HK-2 (cell line): ENCODE measurements around the gene NAP1L5.

Experiments used
- DNase-seq: peaks from one replicate; pipeline ENCODE4 v3.0.0-alpha.2; 2018; ENCODE audit not compliant: unreplicated experiment

NAP1L5 gene, protein sequence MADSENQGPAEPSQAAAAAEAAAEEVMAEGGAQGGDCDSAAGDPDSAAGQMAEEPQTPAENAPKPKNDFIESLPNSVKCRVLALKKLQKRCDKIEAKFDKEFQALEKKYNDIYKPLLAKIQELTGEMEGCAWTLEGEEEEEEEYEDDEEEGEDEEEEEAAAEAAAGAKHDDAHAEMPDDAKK

DNA sequence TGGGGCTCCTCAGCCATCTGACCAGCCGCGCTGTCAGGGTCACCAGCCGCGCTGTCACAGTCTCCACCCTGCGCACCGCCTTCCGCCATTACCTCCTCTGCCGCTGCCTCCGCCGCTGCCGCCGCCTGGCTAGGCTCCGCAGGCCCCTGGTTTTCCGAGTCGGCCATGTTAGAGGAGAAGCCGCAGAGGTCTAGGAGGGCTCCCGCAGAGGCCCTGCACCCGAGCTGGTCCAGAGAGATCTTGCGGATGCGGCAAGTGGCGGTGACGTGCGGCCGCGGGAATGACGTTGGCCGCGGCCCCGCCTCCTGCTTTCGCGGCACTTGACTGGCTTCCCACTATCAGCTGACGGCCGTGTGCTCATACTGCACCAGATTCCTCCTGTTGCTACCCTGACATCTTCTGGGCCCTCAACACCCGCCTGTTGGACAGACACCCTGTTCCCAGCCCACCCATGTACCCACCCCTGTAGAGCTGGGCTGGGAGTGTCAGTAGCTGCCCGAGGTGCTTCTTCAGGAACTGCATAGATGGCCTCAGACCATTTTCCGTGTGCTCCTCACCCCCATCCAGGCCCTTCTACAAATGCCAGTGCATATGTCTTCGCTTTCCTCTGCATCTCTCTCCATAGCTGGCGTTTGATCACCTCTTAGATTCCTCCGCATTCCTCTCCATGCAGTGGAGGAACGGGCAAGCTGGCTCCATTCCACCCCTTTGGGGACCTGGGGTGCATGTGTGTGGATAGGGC, at the start of gene NAP1L5:
Gene NAP1L5 (minus strand): TSS at position 242 of the 742 bp plus-strand sequence. CDS start 75 bp downstream, at position 167.
- DNase-seq: peak; percentile 28

DNA sequence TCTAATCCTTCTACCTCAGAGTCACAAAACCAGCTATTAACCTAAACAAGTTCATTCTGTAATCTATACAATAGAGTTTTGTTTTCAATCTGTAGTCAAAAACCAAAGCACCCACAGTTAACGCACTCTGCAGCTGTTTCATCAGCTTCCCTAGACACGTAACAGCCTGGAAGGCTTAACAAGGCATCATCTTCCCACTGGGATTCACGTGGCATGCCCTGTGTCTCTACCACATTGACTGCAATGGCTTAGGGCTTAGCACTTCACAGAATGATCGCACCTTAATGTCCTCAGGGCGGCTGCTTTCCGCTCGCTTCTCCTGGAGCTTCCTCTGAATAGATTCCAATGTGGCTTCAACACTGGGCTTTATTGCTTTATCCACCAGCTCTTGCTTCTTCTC, 49.7 kb upstream of the NAP1L5 start:
- DNase-seq: no peak

DNA sequence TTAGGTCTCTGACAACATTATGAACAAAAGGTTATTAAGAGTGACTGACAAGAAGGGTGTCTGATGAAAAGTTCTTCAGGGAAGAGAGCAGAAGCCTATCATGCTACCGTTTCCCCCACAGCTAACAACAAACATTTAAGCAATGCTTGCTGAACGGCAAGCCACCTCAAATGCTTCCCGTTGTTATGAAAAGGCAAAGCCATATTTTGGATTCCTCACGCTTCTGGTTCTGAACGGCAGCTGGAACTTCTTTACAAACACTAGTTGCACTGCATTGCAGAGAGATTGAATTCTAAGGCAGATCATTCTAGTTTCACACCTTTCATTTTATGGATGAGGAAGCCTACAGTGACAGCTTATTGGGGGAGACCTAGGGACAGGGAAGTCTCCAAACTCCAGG, 48.6 kb upstream of the NAP1L5 start:
- no peak for DNase-seq

DNA sequence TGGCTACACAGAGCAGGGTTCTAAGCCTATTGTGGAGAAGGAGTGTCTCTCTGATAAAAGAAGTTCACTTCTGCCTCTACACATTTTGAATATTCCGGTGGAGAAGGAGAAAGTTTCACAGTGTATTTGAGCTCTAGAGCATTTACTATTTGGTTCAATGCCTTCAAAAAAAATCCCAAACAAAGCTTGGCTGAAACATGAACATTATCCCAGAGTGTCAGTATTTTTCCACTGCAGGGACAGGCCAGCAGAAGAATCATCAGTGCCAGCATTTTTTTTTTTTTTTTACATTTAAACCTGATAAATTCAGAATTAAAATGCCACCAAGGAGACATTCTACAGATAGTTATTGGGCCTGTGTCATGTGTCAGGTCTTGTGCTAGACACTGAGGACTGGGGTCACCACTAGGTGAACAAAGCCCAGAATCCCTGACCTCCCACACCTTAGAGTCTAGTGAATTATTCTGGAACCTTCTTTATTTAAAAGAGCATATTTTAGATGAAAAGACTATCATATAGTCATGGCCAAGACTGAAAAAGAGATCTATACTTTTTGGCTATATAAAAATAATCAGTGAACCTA, 48.0 kb upstream of the NAP1L5 start:
- DNase-seq: no peak

DNA sequence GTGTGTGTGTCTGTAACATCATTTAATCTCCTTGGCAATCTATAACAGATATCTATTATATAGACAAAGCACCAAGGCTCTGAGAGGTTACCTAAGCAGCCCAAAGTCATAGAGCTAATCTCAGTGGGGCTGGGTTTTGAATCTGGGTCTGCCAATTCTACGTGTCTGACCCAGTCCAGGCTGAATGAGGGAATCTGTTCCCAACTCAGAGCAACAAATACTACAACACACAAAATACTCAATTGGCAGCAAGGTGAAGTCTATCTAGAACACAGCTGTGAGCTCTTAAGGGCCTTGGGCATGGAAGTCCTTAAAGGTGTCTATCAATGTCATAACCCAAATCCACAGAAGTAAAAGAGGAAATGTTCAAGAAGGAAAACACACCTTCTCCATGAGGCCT, 47.5 kb upstream of the NAP1L5 start:
- DNase-seq: no peak

DNA sequence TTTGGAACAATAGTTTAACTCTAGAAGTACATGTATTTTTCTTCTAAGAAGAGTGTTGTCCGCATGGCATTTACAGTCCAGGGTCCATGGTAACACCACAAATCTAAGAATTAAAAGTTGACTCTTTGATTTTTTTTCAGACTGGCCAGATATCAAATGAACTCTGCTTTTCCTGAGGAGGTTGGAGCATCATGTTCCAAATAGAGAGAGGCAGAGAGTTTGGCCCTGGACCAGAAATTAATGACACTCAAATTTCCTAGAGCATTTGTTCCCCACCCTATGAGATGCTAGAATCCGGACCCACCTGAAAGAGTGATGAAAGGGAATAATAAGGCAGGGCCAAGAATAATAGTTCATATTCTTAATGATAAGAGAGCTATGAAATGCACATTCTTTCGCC, 47.0 kb upstream of the NAP1L5 start:
- DNase-seq: no peak

DNA sequence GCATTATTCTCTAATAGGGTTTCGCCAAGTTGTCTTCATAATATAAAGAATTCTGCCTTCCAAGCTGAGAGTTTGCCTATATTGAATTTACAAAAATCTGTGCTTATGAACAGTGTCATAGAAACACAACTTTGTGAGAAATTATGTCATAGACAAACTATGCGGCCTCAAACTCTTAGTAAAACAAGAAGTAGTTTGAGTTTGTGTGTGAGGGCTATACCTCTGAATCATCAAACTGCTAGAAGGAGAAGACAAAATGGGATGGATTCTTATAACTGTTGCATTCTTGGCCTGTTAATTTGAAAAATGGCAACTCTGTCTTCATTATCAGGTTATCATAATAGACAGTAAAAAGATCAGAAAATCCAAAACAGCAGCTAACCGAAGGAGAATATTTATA, 46.1 kb upstream of the NAP1L5 start:
- no peak for DNase-seq

DNA sequence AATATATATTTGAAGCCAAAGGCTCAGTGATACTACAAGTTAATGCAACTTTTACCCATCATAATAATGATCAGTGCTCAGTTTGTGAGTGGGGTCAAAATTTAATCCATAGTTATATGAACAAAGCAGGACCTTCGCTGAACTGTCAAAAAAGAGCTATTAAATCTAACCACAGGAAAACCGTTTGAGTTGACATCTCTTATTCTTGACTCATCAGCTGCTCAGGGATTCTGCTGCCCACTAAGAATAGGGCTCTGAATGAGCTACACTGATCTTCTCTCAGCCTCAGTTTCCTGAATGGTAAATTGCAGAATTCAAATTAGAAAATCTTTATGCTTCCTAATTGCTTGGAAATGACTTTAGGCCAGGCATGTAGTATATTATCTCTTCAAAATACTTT, 44.9 kb upstream of the NAP1L5 start:
- no peak for DNase-seq

DNA sequence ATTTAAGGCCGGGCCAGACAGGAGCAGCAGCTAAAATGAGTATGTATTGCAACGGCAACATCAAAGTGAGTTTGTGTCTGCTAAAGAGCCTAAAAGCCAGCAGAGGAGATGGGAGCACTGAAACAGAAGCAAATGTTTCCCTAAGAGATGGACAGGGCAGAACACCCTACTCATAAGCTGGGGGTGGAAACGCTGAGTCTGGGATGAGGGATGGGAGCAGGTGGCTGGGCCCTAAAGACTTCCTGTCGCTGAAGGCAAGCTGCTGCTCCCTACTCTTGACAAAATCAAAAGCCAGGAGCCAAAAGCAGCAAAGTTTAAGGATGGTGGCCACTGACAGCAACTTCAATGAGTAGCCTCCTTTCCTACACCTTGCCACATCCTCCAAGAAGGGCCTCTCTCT, 40.6 kb upstream of the NAP1L5 start:
- DNase-seq: no peak

DNA sequence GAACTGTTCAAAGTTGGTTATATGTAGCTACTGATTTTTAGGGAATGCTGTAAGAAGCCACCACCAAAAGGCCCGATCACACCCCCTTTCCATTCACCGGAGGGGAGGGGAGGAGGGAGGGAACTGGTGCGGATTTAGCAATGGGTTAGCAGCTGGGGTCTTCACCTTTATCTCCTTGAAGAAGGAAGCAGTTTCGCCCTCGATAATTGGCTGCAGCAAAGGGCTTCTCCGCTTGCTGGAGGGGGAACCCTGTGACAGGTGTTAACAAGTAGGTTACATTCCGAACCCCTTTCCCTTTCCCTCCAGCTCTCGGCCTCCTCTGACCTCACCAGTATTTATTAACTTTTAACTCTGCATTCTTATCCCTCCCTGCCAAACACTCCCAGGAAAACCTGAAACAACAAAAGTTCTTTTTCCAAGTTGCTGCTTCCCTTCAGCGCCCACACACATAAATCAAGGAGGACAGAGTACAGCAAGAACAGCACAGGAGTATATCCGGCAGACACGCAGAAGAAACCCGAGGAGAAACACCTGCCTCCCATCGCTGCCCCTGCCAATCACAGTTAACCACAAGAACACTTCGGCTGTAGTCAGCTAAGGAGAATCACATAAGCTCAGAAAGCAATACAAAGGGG, 39.8 kb upstream of the NAP1L5 start:
- peak; percentile 69 for DNase-seq

DNA sequence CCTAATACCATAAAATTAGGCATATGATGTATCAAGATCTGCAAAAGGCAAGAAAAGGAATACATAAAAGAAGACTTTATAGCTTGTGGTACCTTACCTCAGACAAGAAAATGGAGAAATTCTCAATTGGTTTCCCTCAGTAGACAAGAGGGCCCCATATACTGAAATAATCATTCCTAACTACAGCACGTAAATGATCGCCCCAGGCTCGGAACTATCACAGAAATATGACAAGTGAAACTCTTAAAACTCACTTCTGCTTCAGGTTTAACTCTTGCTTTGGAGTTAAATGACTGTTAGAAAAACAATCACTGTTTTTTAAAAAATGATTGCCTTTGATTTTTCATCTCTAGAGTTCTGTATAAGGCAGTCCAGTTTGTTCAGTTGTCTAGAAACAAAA, 38.6 kb upstream of the NAP1L5 start:
- DNase-seq: no peak

DNA sequence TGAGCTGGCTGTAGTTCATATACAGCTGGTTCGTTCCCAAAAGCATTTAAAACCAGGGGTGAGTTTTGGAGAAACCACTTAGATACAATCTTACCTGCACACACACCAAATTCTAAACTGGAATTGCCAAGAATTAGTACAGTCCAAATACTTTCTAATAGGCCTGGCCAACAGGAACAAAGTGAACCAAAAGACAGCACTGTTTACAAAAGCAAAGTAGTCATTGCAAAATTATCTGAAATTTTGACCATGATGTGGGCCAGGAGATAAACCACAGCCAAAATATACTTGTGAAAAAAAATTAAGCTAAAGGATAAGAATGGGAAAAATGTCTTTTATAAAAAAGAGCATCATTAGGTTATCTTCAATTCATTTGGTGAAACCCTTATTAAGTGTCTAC, 37.9 kb upstream of the NAP1L5 start:
- DNase-seq: no peak

DNA sequence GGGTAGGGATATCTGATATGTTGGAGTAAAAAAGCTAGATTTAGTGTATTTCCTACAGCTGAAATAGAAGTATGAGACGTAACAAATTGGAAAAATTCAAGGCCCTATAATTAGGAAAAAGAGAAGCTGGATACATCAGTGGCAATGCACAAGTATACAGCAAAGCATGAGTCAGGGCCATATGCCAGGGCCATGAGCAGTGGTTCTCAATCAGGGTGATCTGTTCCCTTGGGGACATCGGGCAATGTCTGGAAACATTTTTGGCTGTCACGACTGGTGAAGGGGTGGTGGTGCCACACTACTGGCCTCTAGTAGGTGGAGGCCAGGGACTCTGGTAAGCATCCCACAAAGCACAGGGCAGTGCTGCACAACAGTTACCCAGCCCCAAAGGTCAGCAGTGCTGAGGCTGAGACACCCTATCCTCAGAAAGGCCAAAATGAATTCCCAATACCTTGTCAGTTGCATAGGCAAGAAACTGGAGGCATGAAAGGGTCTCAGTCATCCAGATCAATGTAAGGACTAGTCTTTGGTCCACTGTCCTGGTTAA, 36.8 kb upstream of the NAP1L5 start:
- no peak for DNase-seq

DNA sequence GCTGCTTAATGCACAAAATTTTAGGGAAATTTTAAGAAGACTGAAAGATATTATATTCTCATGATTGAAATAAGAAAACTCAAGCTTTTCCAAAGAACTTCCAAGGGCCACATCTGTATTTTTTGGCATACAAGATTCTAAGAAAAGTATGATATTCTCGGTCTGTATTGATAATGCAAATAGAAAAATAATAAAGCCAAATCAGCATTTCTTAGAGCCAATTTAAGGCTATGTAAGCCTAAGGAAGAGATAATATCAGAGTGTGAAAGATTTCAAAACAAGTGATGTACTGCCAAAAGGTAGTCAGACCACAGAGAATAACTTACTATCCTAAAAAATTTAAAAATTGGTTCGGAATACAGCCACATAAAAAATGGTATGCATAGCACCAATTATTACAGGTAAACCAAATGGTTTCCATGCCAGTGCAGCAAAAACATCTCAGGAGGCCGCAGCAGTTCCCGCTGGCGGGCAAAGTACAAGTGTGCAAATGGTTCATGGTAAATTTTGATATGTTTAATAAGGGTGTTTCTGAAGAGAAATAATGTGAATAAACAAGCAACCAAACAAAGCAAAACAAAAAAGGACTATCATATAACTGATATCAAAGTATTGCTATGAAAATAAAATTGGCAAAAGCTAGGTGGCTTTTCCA, 35.2 kb upstream of the NAP1L5 start:
- DNase-seq: no peak

DNA sequence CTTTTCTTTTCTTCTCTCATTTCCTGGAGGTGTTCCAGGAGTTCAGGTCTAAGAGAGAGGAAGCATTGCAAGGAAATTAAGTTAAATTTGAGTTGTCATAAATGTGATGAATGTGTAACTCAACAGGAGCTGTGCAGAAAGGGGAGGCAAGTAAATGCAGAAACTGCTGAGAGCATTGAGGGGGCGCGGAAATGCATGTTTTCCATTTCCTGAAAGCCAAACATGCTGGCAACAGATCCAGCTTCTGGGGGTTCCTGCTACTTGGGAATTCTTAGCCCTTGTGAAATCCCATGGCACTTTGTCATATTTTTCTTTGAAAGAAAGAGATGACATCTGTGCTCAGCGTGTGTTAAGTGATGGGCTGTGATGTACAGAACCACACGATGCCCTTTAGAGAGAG, 33.8 kb upstream of the NAP1L5 start:
- no peak for DNase-seq

DNA sequence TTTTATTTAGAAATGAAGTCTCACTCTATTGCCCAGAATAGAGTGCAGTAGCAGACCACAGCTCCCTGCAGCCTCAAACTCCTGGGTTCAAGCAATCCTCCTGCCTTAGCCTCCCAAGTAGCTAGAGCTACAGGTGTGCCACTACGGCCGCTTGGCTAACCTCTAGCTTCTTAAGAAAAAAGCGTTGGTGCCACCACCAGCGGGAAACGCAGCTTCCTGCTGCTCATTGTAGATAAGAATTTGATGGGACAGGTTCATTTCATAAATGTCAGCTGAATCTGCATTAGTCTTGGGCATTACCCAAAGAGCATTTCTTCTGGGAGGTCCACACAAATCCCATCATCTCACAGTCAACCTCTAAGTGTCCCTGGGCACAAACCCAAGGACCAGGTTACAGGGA, 33.2 kb upstream of the NAP1L5 start:
- no peak for DNase-seq

DNA sequence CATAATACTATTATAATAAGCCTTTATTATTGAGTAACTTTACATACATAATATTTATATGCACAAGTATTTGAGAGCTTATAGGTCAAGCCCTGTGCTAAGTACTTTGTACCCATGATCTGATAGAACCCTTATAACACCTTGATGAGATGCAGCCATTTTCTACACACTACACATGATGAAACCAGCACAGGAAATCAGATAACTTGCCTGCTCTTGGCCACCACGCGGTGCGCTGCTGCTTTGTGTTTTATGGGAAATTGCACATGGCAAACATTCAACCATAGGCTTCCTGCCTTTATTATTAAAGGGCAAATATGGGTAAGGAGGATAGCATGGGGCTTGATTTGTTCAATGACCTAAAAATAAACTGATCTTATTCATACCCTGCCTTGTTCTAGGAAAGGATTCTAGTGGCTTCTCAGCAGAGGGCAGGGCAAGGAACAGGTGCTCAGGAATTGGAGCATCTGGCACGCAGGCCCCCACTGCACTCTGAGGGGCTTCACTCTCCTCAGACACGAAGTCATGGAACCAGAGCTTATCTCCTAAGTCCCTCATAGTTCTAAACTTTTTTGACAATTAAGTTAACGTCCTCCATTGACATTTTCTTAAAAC, 31.6 kb upstream of the NAP1L5 start:
- DNase-seq: no peak

DNA sequence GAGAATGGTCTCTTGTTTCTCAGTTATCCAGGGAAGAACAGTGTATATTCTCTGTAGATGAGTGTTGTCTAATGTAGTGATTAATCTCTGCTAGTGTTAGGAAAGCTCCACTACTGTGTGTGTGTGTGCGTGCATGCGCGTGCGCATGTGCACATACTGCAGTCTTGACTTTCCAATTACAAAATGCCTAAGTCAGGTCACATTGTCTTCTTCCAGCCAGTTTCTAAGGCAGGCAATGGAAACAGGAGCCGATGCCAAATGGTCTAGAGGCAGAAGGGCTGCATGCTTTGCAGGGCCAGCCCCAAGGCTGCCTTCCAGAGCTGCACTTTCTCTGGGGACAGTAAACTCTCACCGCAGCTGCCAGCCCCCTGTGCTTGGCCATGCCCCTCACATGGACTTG, 30.5 kb upstream of the NAP1L5 start:
- DNase-seq: no peak

DNA sequence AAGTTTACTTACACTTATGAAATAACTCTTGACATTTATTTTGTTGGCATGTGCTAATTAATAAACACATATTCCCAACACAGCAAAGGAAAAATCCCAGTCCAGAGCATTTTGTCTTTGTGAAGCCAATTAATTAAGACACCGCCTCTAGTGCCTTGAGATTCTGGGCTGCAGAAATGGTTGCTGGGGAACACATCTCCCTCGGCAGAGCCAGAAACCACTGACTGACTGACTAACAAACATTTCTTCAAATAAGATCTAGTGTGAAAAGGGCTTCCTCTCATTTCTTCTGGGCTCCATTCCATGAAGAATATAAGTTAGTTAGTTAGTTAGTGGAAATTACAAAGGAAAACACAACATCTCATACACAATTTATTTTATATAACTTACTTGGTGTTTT, 28.4 kb upstream of the NAP1L5 start:
- DNase-seq: no peak

DNA sequence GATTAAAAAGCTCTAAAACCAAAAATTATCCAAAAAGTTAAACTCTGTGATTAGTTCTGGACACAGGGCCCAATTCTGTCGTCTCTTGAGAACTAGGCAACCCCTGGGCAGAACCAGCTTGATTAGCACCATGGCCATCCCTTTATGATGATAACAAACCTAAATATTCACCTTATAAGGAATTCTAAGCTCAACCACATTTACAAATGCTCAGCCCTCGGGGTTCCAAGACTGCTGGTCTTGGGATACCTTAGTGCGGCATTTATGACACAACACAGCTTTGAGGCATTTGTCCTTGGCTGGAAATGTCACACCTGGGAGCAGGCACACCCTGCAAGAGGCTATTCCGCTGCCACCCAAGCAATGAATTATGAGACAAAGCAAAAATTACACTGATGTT, 27.5 kb upstream of the NAP1L5 start:
- DNase-seq: no peak

DNA sequence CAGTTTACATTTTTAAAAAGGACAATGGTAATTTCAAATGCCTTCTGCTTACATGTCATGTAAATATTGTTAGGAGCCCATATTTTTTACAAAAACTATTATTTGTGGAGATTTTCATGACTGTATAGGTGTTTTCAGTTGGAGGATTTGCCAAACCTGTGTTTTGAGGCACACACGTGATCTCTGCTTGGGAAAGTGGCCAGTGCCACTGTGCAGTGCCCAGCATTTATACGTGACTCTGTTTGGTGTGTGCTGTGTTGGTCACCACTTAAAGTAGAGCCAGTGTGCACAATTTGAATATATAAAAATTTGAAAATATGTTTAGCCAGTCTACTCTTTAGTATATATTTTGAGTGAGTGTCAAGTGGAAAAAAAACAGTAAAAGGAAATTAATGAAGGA, 26.8 kb upstream of the NAP1L5 start:
- no peak for DNase-seq

DNA sequence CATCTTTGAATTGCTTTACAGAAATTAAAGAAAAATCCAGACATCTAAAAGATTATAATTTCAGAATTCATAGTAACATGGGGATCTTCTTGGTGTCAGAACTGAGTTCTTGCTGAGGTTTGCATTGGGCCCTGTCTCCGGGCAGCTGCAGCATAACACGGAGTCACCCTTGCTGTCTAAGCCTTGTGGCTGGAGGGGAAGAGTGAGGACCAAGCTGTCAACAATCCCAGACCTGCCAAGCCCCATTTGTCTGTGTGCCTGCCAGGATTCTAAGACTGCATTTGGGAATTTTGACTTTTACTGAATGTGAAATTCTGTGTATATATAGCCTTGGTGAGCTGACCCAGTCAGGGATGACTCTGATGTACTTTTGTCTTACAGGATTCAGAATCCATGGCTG, 25.2 kb upstream of the NAP1L5 start:
- no peak for DNase-seq
